Measurements from ENCODE around the gene PHPT1.
"Not testable (repeated sequence)": the region's sequence is repeated elsewhere in the genome, so short reads cannot be mapped to it uniquely, and the experiment has no call there.

PHPT1 gene

DNA sequence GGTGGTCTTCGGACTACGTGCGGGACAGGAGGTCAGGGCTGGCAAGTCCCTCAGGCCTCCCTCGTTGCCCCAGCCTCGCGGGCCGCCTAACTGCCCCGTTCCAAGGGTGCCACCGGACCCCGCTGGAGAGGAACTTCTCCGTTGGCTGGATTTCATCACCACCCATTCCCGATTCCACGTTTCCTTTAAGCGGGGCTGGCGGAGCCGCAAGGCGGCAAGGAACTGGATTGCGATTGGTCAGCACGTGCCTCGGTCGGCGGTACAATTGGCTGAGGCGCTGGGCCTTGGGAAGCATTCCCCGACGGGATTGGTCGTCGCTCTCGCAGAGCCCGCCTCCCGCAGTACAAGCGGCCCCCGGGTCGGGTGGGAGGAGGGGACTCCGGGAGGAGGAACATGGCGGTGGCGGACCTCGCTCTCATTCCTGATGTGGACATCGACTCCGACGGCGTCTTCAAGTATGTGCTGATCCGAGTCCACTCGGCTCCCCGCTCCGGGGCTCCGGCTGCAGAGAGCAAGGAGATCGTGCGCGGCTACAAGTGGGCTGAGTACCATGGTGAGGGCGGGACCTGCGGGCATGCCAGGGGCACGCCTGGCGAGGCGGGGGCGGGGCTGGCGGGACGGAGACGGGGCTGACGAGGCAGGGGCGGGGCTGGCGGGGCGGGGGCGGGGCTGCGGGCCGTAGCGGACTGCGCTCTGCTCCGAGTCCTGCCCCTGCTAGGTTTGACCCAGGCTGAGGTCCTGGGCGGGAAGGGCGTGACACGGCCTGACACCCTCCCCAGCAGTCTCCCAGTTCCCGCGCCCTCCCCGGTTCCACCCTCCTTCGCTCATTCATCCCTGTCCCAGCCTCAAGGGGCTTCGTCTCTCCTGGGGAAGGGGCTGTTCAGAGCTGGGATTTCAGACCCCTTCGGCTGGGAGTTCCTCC lies at the start of gene PHPT1:
TSS of gene PHPT1 (plus strand) at position 372 of the 922 bp plus-strand sequence. CDS start at position 394, 22 bp downstream.
- ATAC-seq (peak; percentile 89), DNase-seq (peak; percentile 97)

DNA sequence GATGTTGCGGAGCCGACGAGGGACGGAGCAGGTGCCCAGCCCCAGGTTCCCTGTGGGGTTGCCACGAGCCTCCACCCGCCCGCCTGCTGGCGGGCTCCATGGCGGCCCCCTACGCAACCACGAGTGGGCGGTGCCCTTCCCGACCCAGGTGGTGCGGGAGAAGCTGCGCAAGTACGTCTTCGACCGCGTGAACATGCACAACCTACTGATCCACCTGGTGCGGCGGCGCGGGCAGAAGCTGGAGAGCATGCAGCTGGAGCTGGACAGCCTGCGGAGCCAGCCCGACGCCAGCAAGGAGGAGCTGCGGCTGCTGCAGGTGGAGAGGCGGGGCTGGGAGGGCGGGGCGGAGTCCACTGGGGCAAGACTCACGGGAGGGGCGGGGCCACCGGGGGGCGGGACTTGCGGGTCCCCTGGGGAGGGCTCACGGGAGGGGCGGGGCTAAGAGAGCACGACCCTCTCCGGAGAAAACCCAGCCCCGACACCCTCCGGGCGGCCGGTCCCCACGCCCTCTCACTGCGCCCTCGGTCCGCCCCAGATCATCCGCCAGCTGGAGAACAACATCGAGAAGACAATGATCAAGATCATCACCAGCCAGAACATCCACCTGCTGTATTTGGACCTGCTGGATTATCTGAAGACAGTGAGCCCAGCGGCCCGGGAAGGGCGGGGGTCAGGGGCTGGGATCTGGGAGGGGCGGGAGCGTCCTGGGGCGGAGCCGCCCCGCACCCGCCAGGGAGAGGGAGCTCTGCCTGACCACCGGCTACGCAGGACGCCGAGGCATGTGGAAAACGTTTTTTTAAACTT lies 49.2 kb upstream of the PHPT1 start:
- DNase-seq, result peak; percentile 92
- ATAC-seq, result peak; percentile 73

DNA sequence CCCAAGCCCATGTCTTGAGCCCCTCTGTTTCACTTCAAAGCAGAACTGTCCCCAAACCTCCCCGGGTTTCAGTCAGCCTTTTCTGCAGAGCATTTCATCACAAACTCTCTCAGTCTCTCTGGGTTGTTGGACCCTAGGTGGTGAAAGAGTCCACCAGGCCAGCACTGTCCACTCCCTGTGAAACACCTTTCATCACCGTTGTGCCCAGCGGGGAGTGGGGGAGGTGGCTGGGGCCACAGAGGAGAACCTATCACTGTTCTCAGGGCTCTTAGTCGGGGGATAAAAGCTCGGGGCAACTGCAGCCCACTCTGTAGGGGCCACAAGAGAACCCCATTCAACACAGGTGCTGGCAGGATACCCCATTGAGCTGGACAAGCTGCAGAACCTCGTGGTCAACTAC lies 46.9 kb upstream of the PHPT1 start:
- DNase-seq (no peak), ATAC-seq (no peak)

DNA sequence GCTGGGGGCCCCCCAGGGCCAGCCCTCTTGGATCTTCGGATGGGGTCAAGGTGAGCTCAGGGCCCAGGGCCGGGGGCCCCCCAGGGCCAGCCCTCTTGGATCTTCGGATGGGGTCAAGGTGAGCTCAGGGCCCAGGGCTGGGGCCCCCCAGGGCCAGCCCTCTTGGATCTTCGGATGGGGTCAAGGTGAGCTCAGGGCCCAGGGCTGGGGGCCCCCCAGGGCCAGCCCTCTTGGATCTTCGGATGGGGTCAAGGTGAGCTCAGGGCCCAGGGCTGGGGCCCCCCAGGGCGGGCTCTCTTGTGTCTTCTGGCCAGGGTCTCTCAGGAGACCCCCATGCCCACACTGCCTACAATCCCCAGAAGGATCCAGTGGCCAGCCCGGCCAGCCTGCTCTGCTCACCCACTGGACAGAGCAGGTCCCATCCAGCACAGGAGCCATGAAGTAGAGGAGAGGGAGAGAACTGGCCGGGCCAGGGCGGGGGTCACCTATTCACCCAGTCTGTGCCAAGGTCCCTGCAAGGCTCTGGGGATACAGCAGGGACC lies 46.1 kb upstream of the PHPT1 start:
- not testable (repeated sequence) for ATAC-seq, DNase-seq

DNA sequence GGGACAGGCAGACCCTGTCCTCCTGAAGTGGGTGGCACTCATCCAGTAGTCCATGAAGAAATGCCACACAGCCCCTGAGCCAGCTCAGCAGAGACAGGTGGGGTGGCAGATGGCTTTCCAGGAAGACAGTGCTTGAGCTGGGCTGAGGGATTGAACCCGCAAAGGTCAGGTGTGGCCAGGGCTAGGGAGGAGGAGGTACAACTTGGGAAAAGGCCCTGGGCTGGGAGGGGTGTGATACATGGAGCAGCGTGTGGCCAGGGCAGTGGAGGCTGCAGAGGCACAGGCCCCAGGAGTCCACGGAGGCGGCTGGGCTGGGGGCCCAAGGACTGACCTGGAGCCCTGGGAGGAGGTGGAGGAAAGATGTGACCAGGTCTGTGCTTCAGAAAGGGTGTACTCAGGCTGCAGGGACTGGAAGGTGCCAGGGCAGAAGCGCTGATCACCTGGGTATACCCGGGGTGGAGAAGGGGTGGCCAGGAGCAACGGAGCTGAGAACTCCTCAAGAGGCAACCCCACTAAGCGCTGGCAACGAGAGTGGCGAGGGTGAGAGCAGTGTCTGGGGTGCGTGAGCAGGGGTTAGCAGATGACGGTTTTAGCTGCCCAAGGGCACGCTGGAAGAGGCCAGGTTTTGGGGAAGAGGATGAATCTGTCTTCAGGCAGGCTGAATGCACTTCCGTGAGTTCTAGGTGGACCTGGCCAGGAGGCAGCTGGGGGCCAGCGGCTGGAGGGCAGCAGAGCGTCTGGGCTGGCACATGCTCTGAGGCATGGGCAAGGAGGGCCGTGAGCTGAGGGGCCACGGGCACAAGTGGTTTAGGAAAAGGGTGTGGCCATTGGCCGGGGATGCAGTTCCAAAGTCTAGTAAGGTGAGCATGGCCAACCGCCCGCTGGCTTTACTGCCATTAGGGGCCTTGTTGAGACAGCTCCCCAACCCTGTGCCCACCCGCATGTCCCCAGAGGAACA lies 45.4 kb upstream of the PHPT1 start:
- no peak for ATAC-seq
- no peak for DNase-seq

DNA sequence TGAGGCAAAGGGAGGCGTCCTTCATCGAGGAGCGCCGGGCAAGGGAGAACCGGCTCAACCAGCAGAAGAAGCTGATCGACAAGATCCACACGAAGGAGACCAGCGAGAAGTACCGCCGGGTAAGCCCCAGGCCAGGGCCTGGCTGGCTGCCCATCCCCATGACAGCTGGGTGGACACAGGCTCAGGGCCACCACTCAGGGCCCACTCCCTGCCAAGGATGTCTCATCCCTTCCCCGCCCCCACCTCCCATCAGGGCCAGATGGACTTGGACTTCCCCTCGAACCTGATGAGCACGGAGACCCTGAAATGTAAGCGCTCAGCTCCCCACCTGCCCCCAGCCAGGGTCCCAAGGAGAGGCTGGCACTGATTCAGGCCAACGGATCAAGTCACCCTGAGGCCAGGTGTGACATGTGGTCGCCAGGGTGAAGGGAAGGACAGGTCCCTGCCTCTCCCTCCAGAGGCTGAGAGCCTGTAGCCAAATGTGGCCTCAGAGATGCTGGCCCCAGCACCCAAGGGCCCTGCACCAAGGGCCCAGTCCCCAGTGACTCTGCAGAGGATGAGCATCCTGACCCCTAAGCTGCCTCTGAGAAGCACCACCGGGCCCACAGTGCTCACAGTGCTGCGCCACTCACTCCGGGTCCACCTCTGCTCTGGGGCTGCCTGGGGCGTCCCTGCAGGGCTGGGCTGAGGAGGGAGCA lies 44.6 kb upstream of the PHPT1 start:
- no peak for DNase-seq
- no peak for ATAC-seq

DNA sequence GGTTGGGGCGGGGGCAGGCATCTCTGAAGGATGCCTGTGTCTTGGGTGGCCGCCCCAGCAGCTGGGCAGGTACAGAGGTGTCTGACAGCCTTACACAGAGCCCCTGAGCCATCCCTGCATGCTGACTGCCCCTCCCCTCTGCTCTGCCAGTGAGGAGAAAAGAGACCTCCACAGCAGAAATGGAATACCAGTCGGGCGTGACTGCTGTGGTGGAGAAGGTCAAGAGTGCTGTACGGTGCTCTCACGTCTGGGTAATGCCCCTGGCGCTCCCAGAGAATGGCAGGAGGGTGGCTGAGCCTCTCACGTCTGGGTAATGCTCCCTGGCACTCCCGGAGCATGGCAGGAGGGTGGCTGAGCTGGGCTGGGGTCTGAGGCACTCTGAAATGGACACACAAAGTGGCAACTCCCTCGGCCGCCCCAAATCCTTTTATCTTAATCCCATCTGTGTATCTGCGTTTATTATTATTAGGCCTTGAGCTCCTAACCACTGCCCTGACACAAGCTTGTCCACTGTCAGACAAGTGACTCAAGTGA lies 43.9 kb upstream of the PHPT1 start:
- no peak for ATAC-seq

DNA sequence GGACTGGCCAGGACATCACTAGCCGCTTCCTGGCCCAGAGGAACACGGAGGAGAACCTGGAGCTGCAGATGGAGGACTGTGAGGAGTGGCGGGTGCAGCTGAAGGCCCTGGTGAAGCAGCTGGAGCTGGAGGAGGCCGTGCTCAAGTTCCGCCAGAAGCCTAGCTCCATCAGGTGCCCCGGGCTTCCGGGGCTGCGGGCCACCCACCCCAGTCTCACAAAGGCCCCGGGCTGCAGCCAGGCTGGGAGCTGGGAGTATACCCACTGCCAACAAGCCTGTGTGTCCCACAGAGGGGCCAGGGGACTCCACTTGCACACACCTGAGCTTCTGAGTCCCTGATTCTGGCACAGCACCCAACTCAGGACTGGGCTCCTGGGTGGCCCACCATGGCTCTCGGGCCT lies 43.1 kb upstream of the PHPT1 start:
- no peak for ATAC-seq
- no peak for DNase-seq

More for the DNA sequence above, 43.9 kb upstream of the PHPT1 start:
- no peak for DNase-seq

DNA sequence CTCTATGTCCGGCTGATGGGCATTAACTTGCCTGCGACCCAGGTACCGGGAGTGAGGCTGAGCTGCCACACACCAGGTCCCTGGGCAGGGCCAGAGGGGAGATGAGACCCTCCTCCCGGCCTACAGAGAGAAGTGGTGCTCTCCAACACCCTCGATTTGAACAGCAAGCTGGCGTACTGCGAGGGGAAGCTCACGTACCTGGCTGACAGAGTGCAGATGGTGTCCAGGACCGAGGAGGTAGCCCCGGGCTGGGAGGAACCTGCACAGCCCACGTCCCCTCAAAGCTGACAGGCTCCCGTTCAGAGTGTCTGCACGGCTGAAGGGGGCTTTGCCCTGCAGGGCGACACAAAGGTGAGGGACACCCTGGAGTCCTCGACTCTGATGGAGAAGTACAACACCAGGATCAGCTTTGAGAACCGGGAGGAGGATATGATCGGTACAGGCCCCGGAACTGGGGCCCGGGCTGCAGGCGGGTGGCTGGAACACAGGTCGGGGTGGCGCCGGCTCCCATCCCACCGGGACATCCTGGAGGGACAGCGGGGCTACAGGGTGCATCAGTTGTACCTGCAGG lies 42.5 kb upstream of the PHPT1 start:
- DNase-seq (no peak), ATAC-seq (no peak)

DNA sequence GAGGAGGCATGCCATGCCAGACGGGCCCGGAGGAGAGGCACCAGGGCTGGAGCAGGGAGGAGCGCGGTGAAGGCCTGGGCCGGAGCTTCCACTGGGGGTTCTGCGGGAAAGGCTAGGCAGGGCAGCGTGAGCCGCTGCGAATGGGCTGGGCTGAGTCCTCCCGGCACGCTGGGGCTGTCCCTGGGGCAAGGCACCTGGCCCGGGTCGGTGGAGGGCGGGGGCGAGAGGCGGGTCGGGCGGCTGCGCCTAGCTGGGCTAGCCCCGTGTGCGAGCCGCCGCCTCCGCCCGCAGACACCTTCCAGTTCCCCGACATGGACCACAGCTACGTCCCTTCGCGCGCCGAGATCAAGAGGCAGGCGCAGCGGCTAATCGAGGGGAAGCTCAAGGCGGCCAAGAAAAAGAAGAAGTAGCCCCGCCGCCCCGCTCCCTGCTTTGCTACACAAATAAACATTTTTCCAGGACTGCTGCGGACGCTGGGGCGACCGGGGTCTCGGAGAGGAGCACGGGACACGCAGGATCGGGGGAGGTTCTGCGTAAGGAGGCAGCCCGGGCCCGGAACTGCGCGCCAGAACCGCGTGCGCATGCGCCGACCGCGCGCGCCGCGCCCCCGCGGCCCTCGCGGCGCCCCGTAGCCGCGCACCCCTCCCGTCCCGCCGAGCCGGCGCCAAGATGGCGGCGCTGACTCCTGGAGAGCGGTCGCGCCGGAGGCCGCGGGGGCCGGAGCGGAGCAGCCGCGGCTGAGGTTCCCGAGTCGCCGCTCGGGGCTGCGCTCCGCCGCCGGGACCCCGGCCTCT lies 41.7 kb upstream of the PHPT1 start, which contains the start of gene RABL6:
TSS of gene RABL6 (plus strand) at position 668 of the 794 bp plus-strand sequence. CDS start 249 bp downstream, outside the sequence.
- ATAC-seq (peak; percentile 90), DNase-seq (peak; percentile 86)

DNA sequence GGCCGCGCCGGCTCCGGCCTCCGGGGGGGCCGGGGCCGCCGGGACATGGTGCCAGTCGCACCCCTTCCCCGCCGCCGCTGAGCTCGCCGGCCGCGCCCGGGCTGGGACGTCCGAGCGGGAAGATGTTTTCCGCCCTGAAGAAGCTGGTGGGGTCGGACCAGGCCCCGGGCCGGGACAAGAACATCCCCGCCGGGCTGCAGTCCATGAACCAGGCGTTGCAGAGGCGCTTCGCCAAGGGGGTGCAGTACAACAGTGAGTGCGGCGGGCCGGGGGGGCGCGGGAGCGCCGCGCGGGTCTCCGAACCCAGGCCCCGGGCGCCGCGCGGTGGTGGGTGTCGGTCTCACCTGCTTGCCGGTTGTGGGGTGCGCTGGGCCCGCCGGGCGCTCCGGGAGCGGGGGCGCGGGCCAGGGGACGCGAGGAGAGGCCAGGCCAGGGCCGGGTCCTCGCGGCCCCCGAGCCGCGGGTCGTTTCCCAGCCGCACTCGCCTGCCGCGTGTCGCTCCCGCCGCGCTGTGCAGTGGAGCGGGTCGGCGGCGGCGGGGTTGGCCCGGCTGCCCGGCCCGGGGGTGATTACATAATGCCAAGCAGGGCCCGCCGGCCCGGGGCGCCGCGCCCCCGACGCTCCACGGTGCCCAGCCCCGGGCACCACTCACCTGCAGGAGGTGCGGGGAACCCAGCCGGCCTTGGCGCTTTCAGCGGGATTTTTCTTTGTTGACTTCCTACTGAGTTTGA lies 41.0 kb upstream of the PHPT1 start:
- peak; percentile 53 for DNase-seq

DNA sequence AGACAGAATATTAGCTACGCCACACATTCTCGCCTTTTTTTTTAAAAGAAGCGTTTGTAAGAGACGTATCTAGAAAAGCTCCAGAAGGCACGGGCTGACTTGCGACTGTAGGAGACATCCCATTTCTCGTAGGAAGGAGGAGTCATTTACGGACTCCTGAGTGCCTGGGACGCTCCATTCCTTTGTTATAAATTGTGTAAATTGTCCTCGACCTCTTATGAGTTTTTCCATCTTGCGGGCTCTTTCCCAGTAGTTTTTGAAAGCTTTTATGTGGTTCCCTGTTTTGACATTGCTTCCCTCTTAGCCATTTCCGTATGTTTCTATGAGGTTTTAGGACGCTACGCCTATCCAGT lies 40.4 kb upstream of the PHPT1 start:
- DNase-seq (no peak), ATAC-seq (no peak)

More for the DNA sequence above, 41.0 kb upstream of the PHPT1 start:
- peak; percentile 22 for ATAC-seq

DNA sequence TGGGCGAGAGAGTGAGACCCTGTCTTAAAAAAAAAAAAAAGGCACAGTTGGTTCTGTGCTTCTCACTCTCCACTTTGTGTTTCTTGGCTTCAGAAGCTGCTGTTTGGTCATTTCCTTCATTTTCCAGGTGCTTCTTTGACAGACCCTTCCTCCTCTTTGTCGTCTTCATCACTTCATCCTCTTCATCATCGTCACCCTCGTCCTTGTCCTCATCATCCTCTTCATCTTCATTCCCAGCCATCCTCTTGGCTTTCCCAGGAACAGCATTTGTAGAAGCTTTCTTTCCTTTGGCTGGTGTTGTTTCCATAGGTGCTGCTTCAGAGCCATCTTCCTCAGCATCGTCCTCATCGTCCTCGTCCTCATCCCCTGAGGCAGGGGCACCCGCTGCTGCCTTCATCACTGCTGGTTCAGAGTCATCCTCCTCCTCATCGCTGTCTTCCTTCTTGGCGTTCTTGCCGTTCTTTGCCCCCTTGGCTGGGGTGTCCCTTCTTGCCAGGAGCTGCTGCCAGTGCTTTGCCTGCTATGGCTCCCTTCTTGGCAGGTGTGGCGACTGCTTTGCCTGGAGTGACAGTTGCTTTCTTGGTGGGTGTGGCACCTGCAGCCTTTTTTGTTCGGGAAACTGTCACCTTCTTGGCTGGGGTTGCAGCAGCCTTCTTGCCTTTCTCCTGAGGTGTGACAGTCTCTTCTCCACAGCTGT lies 34.3 kb upstream of the PHPT1 start:
- ATAC-seq, result no peak
- DNase-seq, result no peak

DNA sequence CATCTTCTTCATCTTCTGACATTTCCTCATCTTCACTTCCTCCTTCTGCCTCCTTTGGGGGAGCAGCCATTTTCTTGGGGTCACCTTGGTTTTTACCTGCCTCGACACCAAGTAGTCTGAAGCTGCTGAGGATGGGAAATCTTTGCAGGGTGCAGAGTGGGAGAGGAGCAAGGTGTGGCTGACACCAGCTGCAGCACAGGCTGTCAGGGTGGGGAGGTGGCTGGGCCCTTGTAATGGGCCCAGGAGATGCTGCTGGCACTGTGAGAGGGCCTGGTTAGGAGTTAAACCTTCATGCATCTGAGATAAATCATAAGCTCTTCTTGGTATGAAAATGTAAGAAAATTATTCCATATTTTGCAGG lies 33.8 kb upstream of the PHPT1 start:
- ATAC-seq, result no peak

DNA sequence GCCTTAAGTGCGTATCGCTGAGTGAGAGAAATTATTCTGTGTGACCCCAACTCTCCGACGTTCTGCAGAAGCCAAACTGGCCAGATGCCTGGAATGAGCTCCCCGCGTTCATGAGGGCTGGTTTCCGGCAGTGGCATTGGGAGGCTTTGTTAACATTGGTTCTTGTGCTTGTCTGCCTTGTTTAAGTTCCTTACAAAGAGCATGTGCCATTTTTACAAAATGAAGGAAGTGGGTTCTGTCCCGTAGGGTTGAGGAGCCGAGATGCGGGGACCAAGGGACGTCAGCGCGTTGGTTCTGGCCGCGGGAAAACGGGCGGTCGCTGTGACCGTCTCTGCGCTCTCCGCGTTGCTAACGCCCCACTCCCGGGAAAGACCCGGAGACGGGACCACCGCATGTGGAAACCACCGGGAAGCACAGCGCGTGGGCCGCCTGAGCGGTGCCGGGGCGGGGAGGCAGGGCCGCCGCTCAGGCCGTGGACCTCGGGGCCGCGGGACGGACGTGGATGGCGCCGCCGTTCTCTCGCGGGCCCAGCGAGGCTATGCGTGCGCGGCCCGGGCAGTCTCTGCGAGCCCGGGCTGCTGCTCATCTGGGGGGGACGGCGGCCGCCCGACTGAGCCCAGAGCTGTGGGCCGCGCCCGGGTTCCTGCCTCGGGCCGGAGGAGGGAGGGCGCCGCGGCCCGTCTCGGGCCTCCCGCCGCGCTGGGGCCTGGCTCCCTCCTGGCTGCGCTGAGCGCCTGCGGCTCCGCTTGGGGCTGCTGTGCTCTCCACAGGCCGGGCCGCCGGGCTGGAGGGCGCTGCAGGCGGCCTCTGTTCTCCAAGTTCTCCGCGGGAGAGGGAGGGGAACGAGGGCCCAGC lies 28.0 kb upstream of the PHPT1 start:
- ATAC-seq, result no peak
- DNase-seq, result no peak

More for the DNA sequence above, 33.8 kb upstream of the PHPT1 start:
- no peak for DNase-seq

DNA sequence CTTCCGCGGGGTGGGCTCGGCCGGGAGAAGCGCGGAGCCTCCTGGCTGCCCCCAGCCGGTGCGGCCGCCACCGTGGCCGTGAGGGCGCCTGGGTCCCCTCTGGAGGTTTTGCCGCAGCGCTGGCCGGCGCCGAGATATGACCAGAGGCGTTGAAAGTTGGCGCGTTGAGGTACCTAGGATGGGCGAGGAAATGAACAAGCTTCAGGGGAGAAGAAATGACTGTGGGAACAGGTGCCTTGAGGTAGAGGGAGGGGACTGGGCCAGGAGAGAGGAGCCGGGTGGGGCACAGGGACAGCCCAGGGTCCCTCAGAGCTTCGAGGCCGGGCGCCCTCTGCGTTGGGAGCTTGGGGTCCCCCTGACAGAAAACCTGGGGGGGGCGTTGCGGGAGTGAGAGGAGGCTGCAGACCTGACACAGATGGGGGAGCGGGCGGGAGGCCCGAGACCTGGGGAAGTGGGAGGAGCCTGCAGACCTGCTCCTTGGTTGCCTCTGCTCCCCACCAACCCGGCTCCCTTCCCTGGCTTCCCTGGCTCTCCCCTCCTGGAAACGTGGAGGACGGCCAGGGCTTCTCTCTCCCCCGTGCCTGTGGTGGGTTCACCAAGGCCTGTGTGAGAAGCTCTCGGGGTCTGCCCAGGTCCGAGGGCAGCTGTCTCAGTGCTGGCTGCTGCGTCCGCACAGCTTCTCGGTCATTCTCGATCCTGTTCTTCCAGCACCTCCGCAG lies 27.2 kb upstream of the PHPT1 start:
- DNase-seq, result no peak
- ATAC-seq, result no peak

Measured in stimulated activated naive CD8-positive, alpha-beta T cell treated with anti-CD3 and anti-CD28 coated beads, Interleukin-15, Interleukin-2, amounts not matched to agents 100 U/mL and 50 U/mL, for 24 hours (primary cell).